HEK293T (cell line): ENCODE measurements around the gene IMPG1.

ENCODE experiments used
- ARNT ChIP-seq: fragments of 450-650 bp; IDR thresholded peaks from 2 replicates; pipeline ENCODE4 v1.6.1; 2017; ENCODE audit warnings: mild to moderate bottlenecking
- SUZ12 ChIP-seq: fragments of 450-650 bp; IDR thresholded peaks from 2 replicates; pipeline ENCODE4 v1.6.1; 2016; ENCODE audit warnings: mild to moderate bottlenecking
- ZNF384 ChIP-seq: fragments of 450-650 bp; IDR thresholded peaks from 2 replicates; pipeline ENCODE4 v1.6.1; 2016

DNA sequence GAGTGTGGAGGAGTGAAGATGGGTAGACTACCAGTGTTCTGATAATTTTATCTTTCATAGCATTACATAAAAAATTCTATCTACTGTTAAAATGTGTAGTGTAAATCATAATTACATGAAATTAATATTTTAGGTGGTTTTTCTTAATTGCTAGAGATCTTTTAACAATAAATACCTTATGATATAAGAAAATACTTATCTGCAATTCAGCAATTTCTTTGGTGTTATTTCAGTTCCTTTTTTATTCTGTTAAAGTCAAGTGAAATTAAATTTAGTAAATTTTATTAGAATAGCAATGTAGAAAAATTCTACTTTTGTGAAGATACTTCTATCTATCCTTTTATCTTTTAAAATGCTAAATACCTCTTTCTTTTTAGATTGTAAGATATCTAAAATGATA lies 104.3 kb downstream of the IMPG1 start:
- TF ChIP-seq SUZ12 (no peak), ARNT (no peak), ZNF384 (no peak)
